Measurements from ENCODE around the gene SDHB. TPM values are rescaled to one million over a fixed set of nuclear protein-coding genes. Genes with fewer than 3 reads are reported as not detected.

The SDHB gene
- polyA plus RNA-seq, 1 of the 3 experiments (the other 2 are of a cell fraction): 128 TPM

DNA sequence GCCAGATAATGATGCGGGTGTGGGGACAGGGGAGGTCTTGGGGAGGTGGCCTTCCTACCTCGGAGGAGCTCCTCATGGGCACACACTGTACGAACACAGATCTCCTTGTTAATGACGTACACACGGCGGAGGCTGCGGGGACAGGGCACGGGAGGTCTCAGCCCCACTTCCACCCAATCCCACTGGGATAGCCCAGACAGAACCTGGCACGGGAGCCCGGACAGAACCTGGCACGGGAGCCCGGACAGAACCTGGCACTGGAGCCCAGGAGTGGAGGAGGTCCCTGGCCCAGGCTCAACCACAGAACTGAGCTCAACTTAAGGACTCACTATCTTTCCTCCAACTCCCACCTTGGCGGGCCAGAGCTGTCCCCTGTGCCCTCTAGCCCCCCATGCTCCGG is 78.6 kb downstream of the SDHB start:
- Histone ChIP-seq H3K27me3 (ENCODE audit: insufficient read depth) (no peaks in the 10 kb centered on the region), H3K4me3 (ENCODE audit: low read depth in 2 of 2, low read length in 1 of 2) (no peak overlapping the region), H3F3A (replicated peaks; ENCODE audit: insufficient read depth) (peaks cover 7% of the 10 kb centered on the region), H3K4me1 (ENCODE audit: control insufficient read depth in 1 of 2, insufficient read depth in 2 of 2, low read depth in 1 of 2, low read length in 1 of 2) (peaks cover 12 to 53% of the 10 kb centered on the region in 2 experiments; a peak in 2 of 4 replicates), H3K36me3 (replicated peaks in 1 of 2; ENCODE audit: control insufficient read depth in 1 of 2, insufficient read depth in 2 of 2, low read length in 1 of 2) (peaks cover 8 to 23% of the 10 kb centered on the region in 2 experiments), H3K9ac (no peak overlapping the region), H3K9me3 (no peaks in the 10 kb centered on the region), H3K9me2 (no peaks in the 10 kb centered on the region), H2AFZ (ENCODE audit: low read depth) (no peak overlapping the region), H4K20me1 (ENCODE audit: insufficient read depth) (peaks cover 44% of the 10 kb centered on the region), H3K4me2 (no peak overlapping the region), H3K79me2 (ENCODE audit: insufficient read depth) (peaks cover 50% of the 10 kb centered on the region), H3K27ac (ENCODE audit: low read depth in 2 of 2, low read length in 1 of 2) (no peak overlapping the region; a peak in 1 of 4 replicates)
- ChIA-PET CTCF (interaction anchor here (1.1 to 1.4 kb wide), 3 partner anchors 8 to 15 kb away, joined by 3 to 5 read pairs (median 4); no protein-coding TSS in a partner anchor), POLR2A (no interaction called here)
- no peak for DNase-seq
- TF ChIP-seq, protein P1, sequence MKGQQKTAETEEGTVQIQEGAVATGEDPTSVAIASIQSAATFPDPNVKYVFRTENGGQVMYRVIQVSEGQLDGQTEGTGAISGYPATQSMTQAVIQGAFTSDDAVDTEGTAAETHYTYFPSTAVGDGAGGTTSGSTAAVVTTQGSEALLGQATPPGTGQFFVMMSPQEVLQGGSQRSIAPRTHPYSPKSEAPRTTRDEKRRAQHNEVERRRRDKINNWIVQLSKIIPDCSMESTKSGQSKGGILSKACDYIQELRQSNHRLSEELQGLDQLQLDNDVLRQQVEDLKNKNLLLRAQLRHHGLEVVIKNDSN (IDR thresholded peaks at IDR 0.05; ENCODE audit: borderline replicate concordance, low read depth): no peak
- TF ChIP-seq MXI1 (IDR thresholded peaks at IDR 0.05; ENCODE audit: low read depth, low read length) (no peak), TAF1 (IDR thresholded peaks at IDR 0.05; ENCODE audit: borderline replicate concordance, low read depth, low read length) (no peak), RCOR1 (IDR thresholded peaks at IDR 0.05; ENCODE audit: low read length) (no peak), EP300 (IDR thresholded peaks at IDR 0.05; ENCODE audit: borderline replicate concordance in 1 of 2, low read depth in 1 of 2, low read length in 1 of 2) (no peak), GATA2 (CRISPR knock-in tag; IDR thresholded peaks at IDR 0.05) (no peak), TEAD4 (IDR thresholded peaks at IDR 0.05; ENCODE audit: borderline replicate concordance, insufficient read depth) (no peak), NRF1 (IDR thresholded peaks at IDR 0.05; ENCODE audit: low read depth, low read length) (no peak)
- TF ChIP-seq, protein P2, sequence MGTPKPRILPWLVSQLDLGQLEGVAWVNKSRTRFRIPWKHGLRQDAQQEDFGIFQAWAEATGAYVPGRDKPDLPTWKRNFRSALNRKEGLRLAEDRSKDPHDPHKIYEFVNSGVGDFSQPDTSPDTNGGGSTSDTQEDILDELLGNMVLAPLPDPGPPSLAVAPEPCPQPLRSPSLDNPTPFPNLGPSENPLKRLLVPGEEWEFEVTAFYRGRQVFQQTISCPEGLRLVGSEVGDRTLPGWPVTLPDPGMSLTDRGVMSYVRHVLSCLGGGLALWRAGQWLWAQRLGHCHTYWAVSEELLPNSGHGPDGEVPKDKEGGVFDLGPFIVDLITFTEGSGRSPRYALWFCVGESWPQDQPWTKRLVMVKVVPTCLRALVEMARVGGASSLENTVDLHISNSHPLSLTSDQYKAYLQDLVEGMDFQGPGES (IDR thresholded peaks at IDR 0.05; ENCODE audit: low read depth, low read length): no peak
- no CpG with 5 or more reads among the region's 14 CpGs for WGBS (ENCODE audit: low lambda C conversion rate)

DNA sequence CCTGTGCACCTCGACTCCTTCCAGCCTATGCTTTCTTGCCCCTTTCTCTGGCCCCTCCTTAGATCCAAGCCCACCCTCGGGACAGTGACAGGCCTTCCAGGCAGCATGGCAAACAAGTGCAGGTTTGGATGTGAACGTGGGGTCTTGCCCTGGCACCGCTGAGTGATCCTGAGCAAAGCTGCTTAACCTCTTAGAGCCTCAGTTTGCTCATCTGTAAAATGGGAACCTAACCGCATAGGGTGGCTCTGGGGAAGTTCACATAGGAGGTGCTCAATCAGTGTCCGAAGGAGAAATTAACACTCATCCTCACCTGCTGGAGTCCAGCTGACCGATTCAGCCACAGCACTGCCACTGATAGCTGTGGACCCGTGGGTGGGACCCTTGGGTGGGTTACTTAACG is 80.6 kb downstream of the SDHB start:
- no peak overlapping the region for H3K4me3 ChIP-seq (ENCODE audit: low read depth in 2 of 2, low read length in 1 of 2)
- no peaks in the 10 kb centered on the region for H3K27me3 ChIP-seq (ENCODE audit: insufficient read depth)
- ChIA-PET POLR2A (no interaction called here), CTCF (interaction anchor here (1.1 kb wide), 1 partner anchor 13 kb away, joined by 3 read pairs; no protein-coding TSS in a partner anchor)
- 80% methylated on average over 7 of the region's 9 CpGs for WGBS (ENCODE audit: low lambda C conversion rate)
- H3K79me2 ChIP-seq (ENCODE audit: insufficient read depth): peaks cover 30% of the 10 kb centered on the region
- peaks cover 12% of the 10 kb centered on the region for H3F3A ChIP-seq (replicated peaks; ENCODE audit: insufficient read depth)
- no peak overlapping the region for H3K4me2 ChIP-seq
- no peak overlapping the region for H2AFZ ChIP-seq (ENCODE audit: low read depth)
- peaks cover 0 to 40% of the 10 kb centered on the region in 2 experiments; a peak in 1 of 4 replicates for H3K4me1 ChIP-seq (ENCODE audit: control insufficient read depth in 1 of 2, insufficient read depth in 2 of 2, low read depth in 1 of 2, low read length in 1 of 2)
- H3K36me3 ChIP-seq (replicated peaks in 1 of 2; ENCODE audit: control insufficient read depth in 1 of 2, insufficient read depth in 2 of 2, low read length in 1 of 2): peaks cover 14 to 24% of the 10 kb centered on the region in 2 experiments
- no peaks in the 10 kb centered on the region for H3K9me3 ChIP-seq
- H3K9ac ChIP-seq: no peak overlapping the region
- no peak overlapping the region for H3K27ac ChIP-seq (ENCODE audit: low read depth in 2 of 2, low read length in 1 of 2)
- DNase-seq: no peak
- H4K20me1 ChIP-seq (ENCODE audit: insufficient read depth): peaks cover 36% of the 10 kb centered on the region
- H3K9me2 ChIP-seq: no peaks in the 10 kb centered on the region
- TF ChIP-seq, protein P3, sequence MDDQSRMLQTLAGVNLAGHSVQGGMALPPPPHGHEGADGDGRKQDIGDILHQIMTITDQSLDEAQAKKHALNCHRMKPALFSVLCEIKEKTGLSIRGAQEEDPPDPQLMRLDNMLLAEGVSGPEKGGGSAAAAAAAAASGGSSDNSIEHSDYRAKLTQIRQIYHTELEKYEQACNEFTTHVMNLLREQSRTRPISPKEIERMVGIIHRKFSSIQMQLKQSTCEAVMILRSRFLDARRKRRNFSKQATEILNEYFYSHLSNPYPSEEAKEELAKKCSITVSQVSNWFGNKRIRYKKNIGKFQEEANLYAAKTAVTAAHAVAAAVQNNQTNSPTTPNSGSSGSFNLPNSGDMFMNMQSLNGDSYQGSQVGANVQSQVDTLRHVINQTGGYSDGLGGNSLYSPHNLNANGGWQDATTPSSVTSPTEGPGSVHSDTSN (IDR thresholded peaks at IDR 0.05): no peak
- TF ChIP-seq MXI1 (IDR thresholded peaks at IDR 0.05; ENCODE audit: low read depth, low read length) (no peak), FOXJ3 (CRISPR knock-in tag; IDR thresholded peaks at IDR 0.05) (no peak)
